HEK293T (cell line): ENCODE results near the gene ZBTB32.

Experiments used
- CTCF ChIA-PET: fragments of 350-600 bp; formaldehyde crosslinking; extraction: SDS; loops from one replicate; lab custom pipeline; 2021; ENCODE audit warnings: antibody characterized with exemption, inconsistent platforms; lab: Yijun Ruan, JAX
- POLR2A ChIA-PET: fragments of 350-600 bp; formaldehyde crosslinking; extraction: SDS; loops from one replicate; lab custom pipeline; 2020; ENCODE audit warnings: antibody characterized with exemption, inconsistent platforms; lab: Yijun Ruan, JAX
- DNase-seq: peaks from one replicate; pipeline ENCODE4 v3.0.0; 2012; ENCODE audit warnings: mixed read lengths; ENCODE audit errors: extremely low spot score
- ARNT ChIP-seq: fragments of 450-650 bp; IDR thresholded peaks from 2 replicates; pipeline ENCODE4 v1.6.1; 2017; ENCODE audit warnings: mild to moderate bottlenecking
- BHLHE40 ChIP-seq: fragments of 450-650 bp; IDR thresholded peaks from 2 replicates; pipeline ENCODE4 v1.6.1; 2016; ENCODE audit warnings: mild to moderate bottlenecking, moderate library complexity, borderline replicate concordance
- CTBP1 ChIP-seq: fragments of 450-650 bp; IDR thresholded peaks from 2 replicates; pipeline ENCODE4 v1.6.1; 2016; ENCODE audit warnings: borderline replicate concordance
- ELF4 ChIP-seq: fragments of 450-650 bp; IDR thresholded peaks from 2 replicates; pipeline ENCODE4 v1.6.1; 2017; ENCODE audit warnings: antibody characterized with exemption
- FOXA1 ChIP-seq: fragments of 450-650 bp; IDR thresholded peaks from 2 replicates; pipeline ENCODE4 v1.6.1; 2016; ENCODE audit warnings: mild to moderate bottlenecking
- FOXK2 ChIP-seq: fragments of 450-650 bp; IDR thresholded peaks from 2 replicates; pipeline ENCODE4 v1.6.1; 2016; ENCODE audit warnings: mild to moderate bottlenecking
- FOXM1 ChIP-seq: fragments of 450-650 bp; IDR thresholded peaks from 2 replicates; pipeline ENCODE4 v1.6.1; 2017; ENCODE audit warnings: mild to moderate bottlenecking, borderline replicate concordance
- HDGF ChIP-seq: fragments of 450-650 bp; IDR thresholded peaks from 2 replicates; pipeline ENCODE4 v1.6.1; 2017; ENCODE audit warnings: antibody characterized with exemption, borderline replicate concordance
- L3MBTL2 ChIP-seq: fragments of 450-650 bp; conservative IDR thresholded peaks from 2 replicates; pipeline ENCODE4 v1.6.1; 2016; ENCODE audit warnings: mild to moderate bottlenecking
- LEF1 ChIP-seq: fragments of 450-650 bp; IDR thresholded peaks from 2 replicates; pipeline ENCODE4 v1.6.1; 2017; ENCODE audit warnings: mild to moderate bottlenecking, borderline replicate concordance
- NFRKB ChIP-seq: fragments of 450-650 bp; IDR thresholded peaks from 2 replicates; pipeline ENCODE4 v1.6.1; 2016; ENCODE audit warnings: mild to moderate bottlenecking, moderate library complexity
- SP1 ChIP-seq: fragments of 450-650 bp; IDR thresholded peaks from 2 replicates; pipeline ENCODE4 v1.6.1; 2017
- SUZ12 ChIP-seq: fragments of 450-650 bp; IDR thresholded peaks from 2 replicates; pipeline ENCODE4 v1.6.1; 2016; ENCODE audit warnings: mild to moderate bottlenecking
- TARDBP ChIP-seq: fragments of 450-650 bp; IDR thresholded peaks from 2 replicates; pipeline ENCODE4 v1.6.1; 2016
- ZNF384 ChIP-seq: fragments of 450-650 bp; IDR thresholded peaks from 2 replicates; pipeline ENCODE4 v1.6.1; 2016
- TF ChIP-seq, protein P1 (sequence below): fragments of 450-650 bp; IDR thresholded peaks from 2 replicates; pipeline ENCODE4 v1.6.1; 2016

Gene ZBTB32

GRCh38 chr19:35740108-35740422, 35.7 kb downstream of the ZBTB32 start:
- ChIA-PET CTCF (interaction anchor here (0.7 to 1.1 kb wide), 2 partner anchors 17 to 191 kb away, joined by 3 read pairs; no protein-coding TSS in a partner anchor), POLR2A (interaction anchor here (0.6 to 1.3 kb wide), 15 partner anchors 9 to 160 kb away, joined by 3 to 10 read pairs (median 4); partner anchors contain the start of genes COX6B1, HSPB6 and NFKBID)
- TF ChIP-seq NFRKB, result no peak
- no peak for TF ChIP-seq ZNF384
- TF ChIP-seq FOXA1, result no peak
- DNase-seq, result no peak

- ChIA-PET CTCF (interaction anchor here (0.7 to 1.1 kb wide), 2 partner anchors 17 to 190 kb away, joined by 3 read pairs; no protein-coding TSS in a partner anchor), POLR2A (interaction anchor here (0.6 to 1.3 kb wide), 15 partner anchors 10 to 160 kb away, joined by 3 to 10 read pairs (median 4); partner anchors contain the start of genes COX6B1, HSPB6 and NFKBID)
- peak; percentile 97 for DNase-seq
- TF ChIP-seq FOXA1, result no peak
- 0 out of 2 replicates have a peak, but pooled peaks have one; percentile 33 for TF ChIP-seq HDGF
- no peak for TF ChIP-seq CTBP1
- no peak for TF ChIP-seq SP1
- TF ChIP-seq ELF4, result no peak
- TF ChIP-seq, protein P1, sequence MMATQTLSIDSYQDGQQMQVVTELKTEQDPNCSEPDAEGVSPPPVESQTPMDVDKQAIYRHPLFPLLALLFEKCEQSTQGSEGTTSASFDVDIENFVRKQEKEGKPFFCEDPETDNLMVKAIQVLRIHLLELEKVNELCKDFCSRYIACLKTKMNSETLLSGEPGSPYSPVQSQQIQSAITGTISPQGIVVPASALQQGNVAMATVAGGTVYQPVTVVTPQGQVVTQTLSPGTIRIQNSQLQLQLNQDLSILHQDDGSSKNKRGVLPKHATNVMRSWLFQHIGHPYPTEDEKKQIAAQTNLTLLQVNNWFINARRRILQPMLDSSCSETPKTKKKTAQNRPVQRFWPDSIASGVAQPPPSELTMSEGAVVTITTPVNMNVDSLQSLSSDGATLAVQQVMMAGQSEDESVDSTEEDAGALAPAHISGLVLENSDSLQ, result peak; percentile 72
- TF ChIP-seq ARNT, result no peak
- TF ChIP-seq FOXK2, result no peak
- no peak for TF ChIP-seq LEF1
- no peak for TF ChIP-seq BHLHE40
Measured at GRCh38 chr19:35740423-35741202, 36.3 kb downstream of the ZBTB32 start.

DNA sequence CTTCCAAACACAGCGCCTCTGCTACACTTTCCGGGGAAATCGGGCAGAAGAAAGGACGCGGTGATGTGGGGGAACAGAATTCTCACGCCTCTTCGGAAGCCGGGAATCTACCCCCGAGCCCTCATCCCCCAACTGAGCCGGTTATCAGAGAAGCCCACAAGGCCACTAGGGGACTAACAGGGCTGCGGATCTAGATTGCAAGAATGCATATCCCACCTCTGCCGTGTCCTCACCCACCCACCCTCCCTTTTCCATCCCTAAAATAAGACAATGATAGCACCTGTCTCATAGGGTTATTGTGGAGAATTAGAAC, 36.8 kb downstream of the ZBTB32 start:
- TF ChIP-seq FOXK2 (no peak), ZNF384 (no peak), BHLHE40 (no peak), ELF4 (no peak), FOXA1 (no peak), L3MBTL2 (no peak), TARDBP (no peak), HDGF (no peak), FOXM1 (no peak), SP1 (no peak), SUZ12 (no peak), LEF1 (no peak), CTBP1 (no peak), NFRKB (no peak), ARNT (no peak)
- ChIA-PET POLR2A (interaction anchor here (1.0 to 1.3 kb wide), 11 partner anchors 10 to 159 kb away, joined by 3 to 10 read pairs (median 6); partner anchors contain the start of genes HSPB6 and NFKBID), CTCF (interaction anchor here (1.1 kb wide), 1 partner anchor 16 kb away, joined by 3 read pairs; no protein-coding TSS in a partner anchor)
- DNase-seq, result no peak

GRCh38 chr19:35742121-35742724, 37.9 kb downstream of the ZBTB32 start, which contains the start of gene IGFLR1:
Gene IGFLR1 (minus strand): TSS chr19:35742452. CDS start chr19:35741180, 1,272 bp downstream.
- POLR2A ChIA-PET, result no interaction called here
- no peak for DNase-seq
- CTCF ChIA-PET, result no interaction called here
- TF ChIP-seq, protein P1, result no peak
- TF ChIP-seq L3MBTL2 (no peak), FOXK2 (no peak)

DNA sequence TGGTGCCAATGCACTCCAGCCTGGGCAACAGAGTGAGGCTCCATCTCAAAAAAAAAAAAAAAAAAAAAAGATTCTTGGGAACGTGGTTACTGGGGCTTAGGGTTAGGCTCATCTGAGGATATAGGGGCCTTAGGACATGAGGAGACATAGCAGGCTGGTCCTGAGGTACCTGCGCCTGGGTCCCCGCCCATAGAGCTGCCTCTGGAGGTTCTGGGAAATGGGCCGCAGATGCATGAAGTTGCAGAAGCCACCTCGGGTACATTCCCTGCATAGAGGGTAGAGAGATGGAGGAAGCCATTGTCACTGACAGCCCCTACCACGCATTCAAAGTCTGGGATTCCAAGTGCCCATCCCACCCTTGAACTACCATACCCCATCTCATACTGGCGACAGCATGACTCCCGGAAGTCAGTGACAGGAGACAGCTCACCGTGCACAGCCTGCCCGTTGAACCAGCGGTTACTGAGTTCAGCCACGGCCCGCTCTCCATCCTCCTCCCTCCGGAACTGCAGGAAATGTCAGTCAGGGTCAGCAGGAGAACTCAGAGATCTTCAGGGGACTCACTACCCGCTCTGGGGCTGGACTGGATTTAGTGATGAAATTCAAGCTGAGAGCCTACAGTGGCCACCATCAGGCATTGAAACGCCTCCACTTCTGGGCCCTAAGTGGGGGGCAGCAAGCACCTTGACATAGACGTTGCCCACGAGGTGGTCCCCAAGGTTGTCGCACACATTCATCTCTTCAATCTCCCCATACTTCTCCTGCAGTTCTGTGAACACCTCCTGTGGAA, 39.5 kb downstream of the ZBTB32 start:
- DNase-seq, result no peak
- POLR2A ChIA-PET, result interaction anchor here (1.5 to 2.4 kb wide), 5 partner anchors 13 to 126 kb away, joined by 3 to 18 read pairs (median 6); partner anchors contain the start of genes HSPB6 and PROSER3
- CTCF ChIA-PET, result interaction anchor here (0.6 to 0.7 kb wide), 4 partner anchors 41 to 107 kb away, joined by 3 to 7 read pairs (median 3); no protein-coding TSS in a partner anchor
- TF ChIP-seq LEF1 (no peak), BHLHE40 (no peak), ARNT (no peak), FOXK2 (no peak), ZNF384 (no peak), TARDBP (no peak), SP1 (no peak), SUZ12 (no peak), L3MBTL2 (no peak), NFRKB (no peak), FOXM1 (no peak), HDGF (no peak), ELF4 (no peak), CTBP1 (no peak), FOXA1 (no peak)
- TF ChIP-seq, protein P1, result no peak
